ENCODE results near the gene YARS2. TPM values are rescaled to one million over a fixed set of nuclear protein-coding genes. Genes with fewer than 3 reads are reported as not detected.

YARS2 gene
- total RNA-seq, 1 experiment from 2014 or later, result 62.5 TPM

Other genes with a start within 250 kb of the YARS2 start
- 69.8 and 75.5 TPM in 2 replicates for gene DNM1L, start 76.6 kb downstream of the YARS2 start, total RNA-seq (2014; rRNA removed; shearing (Covaris generic))
- gene PKP2, start 140.9 kb upstream of the YARS2 start, total RNA-seq (2014; rRNA removed; shearing (Covaris generic)), result 3.6 and 4.2 TPM in 2 replicates

Measured in Daoy (cell line).